HG03460 (cell line): ENCODE data around the gene TMEM214.

Experiments used
- ATAC-seq: cut with Tn5 transposase; IDR thresholded peaks from one replicate; pipeline ENCODE4 v1.9.1; 2021; ENCODE audit not compliant: unreplicated experiment

The TMEM214 gene

GRCh38 chr2:27009083-27009482 is 23.7 kb upstream of the TMEM214 start:
- ATAC-seq = no peak

GRCh38 chr2:27009716-27010115 is 23.0 kb upstream of the TMEM214 start:
- no peak for ATAC-seq

- ATAC-seq = no peak
Measured at GRCh38 chr2:27010139-27010538, 22.6 kb upstream of the TMEM214 start.

- ATAC-seq = no peak
Measured at GRCh38 chr2:27013738-27014137, 19.0 kb upstream of the TMEM214 start.

GRCh38 chr2:27014771-27015433 is 17.9 kb upstream of the TMEM214 start:
- no peak for ATAC-seq

GRCh38 chr2:27016801-27017325 is 15.9 kb upstream of the TMEM214 start:
- ATAC-seq = no peak

GRCh38 chr2:27018142-27018541 is 14.6 kb upstream of the TMEM214 start:
- no peak for ATAC-seq

GRCh38 chr2:27019459-27019858 is 13.3 kb upstream of the TMEM214 start:
- ATAC-seq = no peak

- no peak for ATAC-seq
Measured at GRCh38 chr2:27019931-27020855, 12.6 kb upstream of the TMEM214 start.

- ATAC-seq = no peak
Measured at GRCh38 chr2:27021253-27022049, 11.3 kb upstream of the TMEM214 start.

GRCh38 chr2:27023740-27024139 is 9.0 kb upstream of the TMEM214 start:
- ATAC-seq = no peak

- ATAC-seq = no peak
Measured at GRCh38 chr2:27024188-27024587, 8.6 kb upstream of the TMEM214 start.

- ATAC-seq = no peak
Measured at GRCh38 chr2:27024812-27025211, 8.0 kb upstream of the TMEM214 start.

- ATAC-seq = no peak
Measured at GRCh38 chr2:27025281-27025800, 7.4 kb upstream of the TMEM214 start.

- ATAC-seq = no peak
Measured at GRCh38 chr2:27025861-27026851, 6.6 kb upstream of the TMEM214 start.

- no peak for ATAC-seq
Measured at GRCh38 chr2:27027211-27027651, 5.5 kb upstream of the TMEM214 start.

GRCh38 chr2:27029051-27029450 is 3.7 kb upstream of the TMEM214 start:
- no peak for ATAC-seq

- peak; percentile 10 for ATAC-seq
Measured at GRCh38 chr2:27033253-27033852, 588 bp downstream of the TMEM214 start.

- no peak for ATAC-seq
Measured at GRCh38 chr2:27038012-27038411, 5.2 kb downstream of the TMEM214 start.
